Epidermal melanocyte (primary cell): Measurements from ENCODE around the gene SLC30A4.
"Not testable (repeated sequence)": the region's sequence is repeated elsewhere in the genome, so short reads cannot be mapped to it uniquely, and the experiment has no call there.

ENCODE experiments used
- DNase-seq: peaks from one replicate; pipeline ENCODE4 v3.0.0; 2011; ENCODE audit warnings: low spot score; ENCODE audit not compliant: insufficient read length

The SLC30A4 gene

DNA sequence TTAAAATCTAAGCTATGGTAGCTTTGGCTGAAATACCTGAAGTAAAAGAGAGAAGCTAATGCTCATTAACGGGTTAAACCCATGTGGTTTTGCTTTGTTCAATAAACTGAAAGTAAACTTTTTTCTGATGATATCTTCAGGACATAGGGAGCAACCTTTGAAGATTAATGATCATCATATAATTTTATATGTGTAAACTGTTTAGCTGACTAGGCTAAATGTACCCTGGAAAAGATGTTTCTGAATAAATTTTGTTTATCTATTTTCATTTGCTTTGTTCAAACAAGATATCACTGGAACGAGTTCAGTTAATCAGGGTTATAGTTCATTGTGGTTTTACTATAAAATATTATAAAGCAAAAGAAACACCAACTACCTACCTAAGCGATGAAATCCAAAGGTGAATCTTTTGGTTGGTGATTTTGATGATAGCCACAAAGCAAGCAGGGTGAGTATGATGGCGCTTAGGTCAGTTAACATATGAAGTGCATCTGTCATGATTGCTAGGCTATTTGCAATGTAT lies 11.7 kb downstream of the SLC30A4 start:
- DNase-seq = no peak

DNA sequence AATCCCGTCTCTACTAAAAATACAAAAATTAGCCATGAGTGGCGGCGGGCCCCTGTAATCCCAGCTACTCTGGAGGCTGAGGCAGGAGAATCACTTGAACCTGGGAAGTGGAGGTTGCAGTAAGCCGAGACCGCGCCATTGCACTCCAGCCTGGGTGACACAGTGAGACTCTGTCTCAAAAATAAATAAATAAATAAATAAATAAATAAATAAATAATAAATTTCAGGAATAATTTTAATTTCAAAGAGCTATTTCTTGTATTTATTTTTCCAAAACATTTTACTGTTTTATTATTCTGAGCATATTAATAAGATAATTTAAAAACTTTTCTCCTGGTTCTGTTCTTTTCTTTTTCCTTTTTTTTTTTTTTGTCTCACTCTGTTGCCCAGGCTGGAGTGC lies 15.4 kb downstream of the SLC30A4 start:
- not testable (repeated sequence) for DNase-seq

DNA sequence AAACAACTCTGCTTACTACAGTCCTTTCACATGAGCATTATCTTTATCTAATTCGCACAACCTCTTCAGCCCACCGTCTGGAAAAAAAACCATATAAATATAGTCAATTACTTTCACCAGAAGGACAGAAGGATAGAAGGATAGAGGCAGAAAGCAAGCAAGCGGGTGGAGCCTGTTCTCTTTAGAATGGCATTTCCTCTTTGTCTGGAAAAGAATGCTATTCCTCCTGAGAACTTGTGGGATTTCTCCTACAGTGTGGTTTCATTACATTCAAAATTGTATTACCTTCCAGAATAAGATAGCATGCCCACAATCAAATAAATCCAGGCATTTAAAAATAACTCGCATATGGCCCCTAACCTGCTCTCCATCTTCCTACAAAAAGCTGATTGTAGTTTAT lies 23.1 kb downstream of the SLC30A4 start:
- DNase-seq = no peak

DNA sequence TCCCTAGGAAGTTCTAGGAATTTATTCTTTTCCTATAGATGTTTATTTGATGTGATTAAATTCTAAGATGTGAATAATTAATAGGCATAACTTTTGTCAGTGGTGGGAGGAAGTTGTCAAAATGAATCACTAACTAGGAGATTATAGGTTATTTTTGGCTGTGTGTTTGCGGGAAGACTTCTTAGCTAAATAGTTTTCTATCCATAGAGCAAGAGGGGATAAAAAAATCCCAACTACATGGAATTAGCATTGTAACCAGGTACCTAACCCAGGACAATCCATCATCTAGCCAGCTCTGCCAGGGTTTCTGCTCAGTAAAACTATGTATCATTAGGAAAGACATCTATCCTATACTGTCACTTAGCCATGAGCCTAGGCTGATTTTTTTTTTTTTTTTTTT lies 23.9 kb downstream of the SLC30A4 start:
- DNase-seq = no peak

DNA sequence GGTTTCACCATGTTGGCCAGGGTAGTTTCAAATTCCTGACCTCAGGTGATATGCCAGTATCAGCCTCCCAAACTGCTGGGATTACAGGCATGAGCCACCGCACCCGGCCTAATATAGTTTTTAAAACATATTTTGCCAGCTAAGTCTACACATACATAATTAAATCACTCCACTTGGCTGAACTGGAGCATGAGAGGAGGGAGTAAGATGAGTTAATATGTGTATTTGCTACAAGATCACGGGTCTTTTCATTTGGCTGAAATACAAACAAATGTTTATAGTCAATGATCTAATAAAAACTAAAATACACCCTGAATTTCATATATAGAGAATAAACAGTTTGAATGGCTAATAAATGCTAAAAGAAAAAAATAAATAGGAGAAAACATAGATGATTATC lies 25.3 kb downstream of the SLC30A4 start:
- no peak for DNase-seq

DNA sequence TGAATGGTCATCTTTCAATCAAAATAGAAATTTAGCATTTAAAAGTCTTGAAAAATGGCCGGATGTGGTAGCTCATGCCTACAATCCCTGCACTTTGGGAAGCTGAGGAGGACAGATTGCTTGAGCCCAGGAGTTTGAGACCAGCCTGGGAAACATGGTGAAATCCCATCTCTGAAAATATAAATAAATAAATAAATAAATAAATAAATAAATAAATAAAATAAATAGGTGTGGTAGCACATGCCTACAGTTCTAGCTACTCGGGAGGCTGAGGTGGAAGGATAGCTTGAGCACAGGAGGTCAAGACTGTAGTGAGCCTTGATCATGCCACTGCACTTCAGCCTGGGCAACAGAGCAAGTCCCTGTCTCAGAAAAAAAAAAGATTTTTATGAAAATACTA lies 25.9 kb downstream of the SLC30A4 start:
- DNase-seq = no peak

DNA sequence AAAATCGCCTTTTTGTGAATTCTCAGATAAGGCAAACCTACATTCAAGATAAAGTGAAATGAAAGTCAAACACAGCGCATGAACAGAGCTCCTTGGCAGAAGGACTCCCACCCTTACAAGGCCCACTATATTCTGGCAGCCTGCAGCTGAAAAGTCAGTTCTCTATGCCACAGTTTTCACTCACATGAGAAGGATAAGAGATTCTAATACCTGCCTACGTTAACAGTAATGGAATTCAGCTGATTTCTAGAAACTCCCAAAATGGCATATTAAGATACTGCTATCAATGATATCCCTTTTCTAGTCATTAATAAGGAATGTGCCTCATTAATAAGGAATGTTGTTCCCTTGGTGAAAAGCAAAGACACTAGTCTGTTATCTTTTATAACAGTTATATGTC lies 27.0 kb downstream of the SLC30A4 start:
- DNase-seq = no peak

DNA sequence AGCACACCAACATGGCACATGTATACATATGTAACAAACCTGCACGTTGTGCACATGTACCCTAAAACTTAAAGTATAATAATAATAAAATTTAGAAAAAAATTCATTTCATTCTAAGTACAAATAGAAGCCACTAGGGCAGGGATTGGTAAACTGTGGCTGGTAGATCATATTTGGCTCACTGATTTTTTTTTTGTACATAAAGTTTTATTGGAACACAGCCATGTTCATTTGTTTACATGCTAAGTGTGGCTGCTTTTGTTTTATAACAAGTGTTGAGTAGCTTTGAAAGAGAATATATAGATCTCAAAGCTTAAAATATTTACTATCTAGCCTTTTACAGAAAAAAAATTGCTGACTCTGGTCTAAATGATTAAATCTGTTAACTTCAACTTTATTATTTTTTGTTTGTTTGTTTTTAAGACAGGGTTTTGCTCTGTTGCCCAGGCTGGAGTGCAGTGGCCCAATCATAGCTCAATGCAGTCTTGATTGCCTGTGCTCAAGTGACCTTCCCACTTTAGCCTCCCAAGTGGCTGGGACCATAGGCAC lies 32.8 kb downstream of the SLC30A4 start:
- no peak for DNase-seq

DNA sequence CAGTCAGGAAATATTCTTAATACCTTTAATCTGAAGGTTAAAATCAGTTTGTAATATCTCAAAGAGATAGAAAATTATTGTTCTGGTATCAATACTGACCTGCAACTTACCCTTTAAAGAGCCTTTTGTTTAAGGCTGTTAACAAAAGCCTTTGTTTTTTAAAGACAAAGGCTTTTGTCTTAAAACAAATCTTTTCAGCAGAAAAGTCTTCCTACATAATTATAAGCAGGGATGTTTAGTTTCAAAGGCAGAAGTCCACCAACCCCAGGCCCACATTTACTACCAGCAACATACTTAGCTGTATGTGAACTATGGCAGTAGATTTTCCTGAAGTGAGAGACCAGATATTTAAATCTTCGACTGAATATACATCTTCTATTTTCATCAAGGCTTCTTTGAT lies 36.2 kb downstream of the SLC30A4 start:
- DNase-seq = no peak

DNA sequence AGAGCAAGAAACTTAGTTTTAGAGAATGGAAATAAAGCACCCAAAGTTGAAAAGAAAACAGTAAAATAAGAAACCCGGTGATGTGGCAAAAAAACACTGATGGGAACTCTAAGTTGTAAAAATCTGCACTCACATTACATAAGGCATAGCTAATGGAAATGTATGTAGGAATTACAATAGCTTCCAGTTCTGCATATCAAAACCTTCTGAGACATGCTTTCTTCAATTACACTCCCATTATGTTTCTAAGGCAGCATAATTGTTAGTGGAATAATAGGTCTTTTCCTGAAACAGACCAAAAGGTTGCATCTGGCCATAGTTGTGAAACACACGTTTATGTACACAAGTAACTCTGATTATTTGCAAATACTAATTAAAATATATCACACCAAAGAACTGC lies 41.4 kb downstream of the SLC30A4 start:
- DNase-seq = no peak

DNA sequence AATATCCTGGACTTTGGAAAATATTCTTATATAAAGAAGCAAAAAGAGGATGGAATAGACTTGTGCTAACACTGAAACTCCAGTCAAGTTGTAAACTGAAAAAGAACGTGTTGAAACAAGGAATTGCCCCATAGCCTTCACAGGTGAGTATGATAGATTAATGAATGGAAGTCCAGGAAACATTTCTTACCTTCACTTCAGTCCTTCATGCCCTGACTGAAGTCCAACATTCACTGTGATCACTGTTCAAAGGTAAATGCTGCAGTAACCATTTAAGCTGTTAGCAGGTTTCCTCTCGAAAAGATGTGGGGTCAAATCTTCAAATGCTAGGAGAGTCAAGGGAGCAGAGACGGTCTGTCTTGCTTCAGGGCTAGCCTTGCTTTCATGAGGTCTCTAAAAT lies 46.1 kb downstream of the SLC30A4 start:
- no peak for DNase-seq

DNA sequence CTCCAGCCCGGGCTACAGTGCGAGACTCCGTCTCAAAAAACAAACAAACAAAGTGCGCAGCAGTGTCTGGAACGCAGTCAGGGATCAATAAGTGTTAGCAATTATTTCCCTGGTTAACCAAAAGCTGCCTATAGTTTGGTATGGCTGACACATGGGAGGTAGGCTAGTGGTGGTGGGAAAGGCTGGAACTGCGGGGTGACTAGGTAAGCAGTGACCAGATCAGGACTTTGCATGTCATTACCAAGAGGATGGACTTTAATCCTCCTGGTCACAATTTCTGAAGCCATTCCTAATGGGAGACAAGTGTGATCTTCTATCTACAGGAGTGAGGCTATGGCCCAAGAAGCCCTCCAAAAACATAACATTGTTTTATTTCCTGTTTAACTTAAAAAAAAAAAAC lies 47.8 kb downstream of the SLC30A4 start:
- no peak for DNase-seq

DNA sequence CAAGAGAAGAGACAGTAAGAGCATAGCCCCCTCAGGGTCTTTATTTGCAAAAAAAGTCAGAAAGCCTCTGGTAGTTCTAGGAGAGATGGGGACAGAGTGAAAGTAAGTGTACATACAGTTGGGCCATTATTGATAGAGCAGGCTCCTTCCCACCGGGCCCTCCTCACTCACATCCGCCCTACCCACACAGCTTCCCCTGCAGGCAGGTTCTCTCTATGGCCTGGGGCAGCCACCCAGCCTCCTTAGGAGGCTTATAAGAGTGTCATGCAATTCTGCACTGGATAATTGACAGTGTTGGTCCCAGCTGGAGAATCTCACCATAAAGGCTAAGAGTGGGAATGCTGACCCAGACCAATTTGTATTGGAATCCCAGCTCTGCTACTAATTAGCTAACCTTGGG lies 49.5 kb downstream of the SLC30A4 start:
- no peak for DNase-seq

DNA sequence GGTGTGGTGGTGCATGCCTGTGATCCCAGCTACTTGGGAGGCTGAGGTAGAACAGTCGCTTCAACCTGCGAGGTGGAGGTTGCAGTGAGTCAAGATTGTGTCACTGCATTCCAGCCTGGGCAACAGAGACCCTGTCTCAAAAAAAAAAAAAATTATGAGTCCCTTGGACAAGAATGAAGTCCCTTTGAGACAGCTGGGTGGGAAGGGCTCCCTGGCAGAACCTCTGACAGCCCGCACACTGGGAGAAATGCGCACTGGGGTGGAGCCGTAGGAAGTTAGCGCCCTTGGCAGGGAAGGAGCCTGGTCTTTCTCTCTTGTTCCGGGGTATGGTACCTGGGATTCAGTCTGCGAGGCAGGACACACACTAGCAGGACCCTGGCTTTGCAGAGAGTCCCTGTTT lies 51.4 kb downstream of the SLC30A4 start:
- DNase-seq = no peak

DNA sequence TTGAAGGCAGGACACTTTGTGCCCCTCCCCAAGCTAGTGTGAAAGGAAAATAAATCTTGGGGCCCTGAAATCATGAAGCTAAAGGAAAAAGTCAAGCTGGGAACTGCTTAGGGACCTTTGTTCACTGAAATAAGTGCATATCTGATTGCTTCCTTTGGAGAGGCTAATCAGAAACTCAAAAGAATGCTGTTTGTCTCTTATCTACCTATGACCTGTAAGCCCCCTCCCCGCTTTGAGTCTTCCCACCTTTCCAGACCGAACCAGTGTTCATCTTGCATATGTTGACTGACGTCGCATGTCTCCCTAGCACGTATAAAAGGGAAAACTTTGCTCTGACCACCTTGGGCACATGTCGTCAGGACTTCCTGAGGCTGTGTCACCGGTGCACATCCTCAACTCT lies 53.1 kb downstream of the SLC30A4 start:
- DNase-seq = no peak

DNA sequence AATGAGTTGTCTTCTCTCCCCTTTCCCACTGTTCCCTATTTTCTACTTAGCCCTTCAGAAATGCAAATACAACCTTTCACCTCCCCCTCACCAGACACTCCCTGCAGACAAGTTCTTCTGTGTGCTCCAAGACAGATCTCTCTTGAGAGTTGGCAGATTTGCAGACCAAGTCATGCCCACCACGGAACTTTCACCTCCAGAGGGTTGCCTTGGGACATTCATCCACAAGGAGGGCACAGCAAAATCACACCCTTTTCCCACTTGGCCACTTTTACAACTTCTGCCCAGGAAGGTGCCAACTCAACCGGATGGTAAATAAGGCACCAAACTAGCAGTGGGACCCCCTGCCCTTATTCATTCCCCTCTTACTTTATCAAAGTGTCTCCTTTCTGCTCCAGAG lies 53.5 kb downstream of the SLC30A4 start:
- no peak for DNase-seq

DNA sequence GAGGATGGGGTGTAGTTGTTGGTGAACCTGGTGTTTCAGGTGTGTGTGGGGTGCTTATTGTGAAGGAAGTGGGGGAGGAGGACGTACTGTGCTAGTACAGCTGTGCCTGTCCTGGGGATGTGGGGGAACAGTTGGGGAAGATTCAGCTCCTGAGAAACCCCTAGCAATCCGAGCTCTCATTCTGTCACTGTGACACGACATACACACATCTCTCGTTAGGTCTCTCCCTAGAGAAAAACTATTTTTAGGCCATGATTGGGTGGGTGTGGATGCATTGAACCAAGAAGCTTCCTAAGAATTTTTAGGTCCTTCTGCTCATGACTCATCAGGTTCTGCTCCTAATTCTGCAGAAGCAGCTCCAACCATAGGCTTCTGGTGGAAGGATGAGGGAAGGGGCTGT lies 54.3 kb downstream of the SLC30A4 start:
- DNase-seq = no peak

DNA sequence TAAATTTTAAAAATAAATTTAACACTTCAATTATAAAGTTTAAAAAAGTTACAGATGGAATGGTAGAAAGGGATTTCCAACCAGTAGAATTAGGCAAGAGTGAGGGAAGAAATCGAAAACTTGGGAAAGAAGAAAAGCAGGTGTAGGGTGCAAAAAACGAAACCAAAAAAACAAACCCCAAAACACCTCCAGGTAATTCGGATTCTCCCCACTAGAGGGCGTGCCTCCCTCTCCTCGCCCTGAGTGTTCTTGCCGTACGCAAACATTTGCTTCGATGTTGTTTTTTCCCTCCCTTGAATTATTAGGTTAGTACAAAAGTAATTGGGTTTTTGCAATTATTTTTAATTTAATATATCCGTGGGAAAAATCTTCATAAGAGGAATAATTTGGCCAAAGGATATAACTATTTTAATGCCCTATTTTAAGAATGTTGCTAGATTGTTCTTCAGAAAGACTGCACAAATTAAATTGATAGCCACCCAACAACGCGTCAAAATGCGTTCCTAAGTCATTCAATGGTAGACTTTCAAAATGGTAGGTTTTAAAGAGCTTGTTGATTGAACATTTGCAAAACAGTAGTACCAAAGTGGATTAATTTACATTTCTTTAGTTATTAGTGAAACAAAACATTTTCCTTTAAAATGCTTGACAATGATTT lies 63.7 kb downstream of the SLC30A4 start:
- peak; percentile 35 for DNase-seq

DNA sequence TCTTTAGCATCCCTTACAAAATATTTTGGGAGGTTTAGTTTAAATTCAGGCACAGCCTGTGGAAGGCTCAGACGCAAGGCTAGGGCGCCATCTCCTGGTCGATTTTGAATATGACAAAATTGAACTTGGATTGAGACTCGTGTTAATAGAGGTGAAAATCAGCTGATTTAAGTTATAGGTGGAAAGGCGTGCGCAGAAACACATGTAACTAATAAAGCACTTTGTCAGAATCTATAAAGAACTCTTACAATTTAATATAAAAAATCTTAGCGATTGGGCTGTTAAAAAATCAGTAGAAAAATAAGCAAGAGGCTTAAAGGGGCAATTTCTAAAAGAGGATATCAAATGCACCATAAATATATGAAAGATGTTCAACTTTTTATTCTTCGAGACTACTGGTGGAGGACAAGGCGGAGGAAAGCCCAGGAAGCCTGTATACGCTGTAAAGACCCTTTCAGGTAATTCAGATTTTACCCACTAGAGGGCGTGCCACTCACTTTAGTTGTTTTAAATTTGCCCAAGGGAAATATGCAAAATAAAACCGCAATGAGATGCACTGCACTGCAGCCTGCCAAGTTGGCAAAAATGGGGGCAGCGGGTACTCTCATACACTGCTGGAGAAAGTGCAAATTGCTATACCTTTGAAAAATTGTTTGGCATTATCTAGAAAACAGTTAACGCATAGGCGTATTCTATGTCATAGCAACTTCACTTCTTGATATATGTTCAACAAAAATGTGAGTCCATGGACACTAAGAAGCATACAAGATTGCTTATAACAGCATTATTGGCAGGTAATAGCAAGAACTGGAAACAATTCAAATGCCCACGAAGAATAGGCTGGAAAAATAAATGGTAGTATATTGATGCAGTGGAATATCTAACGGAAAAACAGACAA lies 64.7 kb downstream of the SLC30A4 start:
- DNase-seq = peak; percentile 56

DNA sequence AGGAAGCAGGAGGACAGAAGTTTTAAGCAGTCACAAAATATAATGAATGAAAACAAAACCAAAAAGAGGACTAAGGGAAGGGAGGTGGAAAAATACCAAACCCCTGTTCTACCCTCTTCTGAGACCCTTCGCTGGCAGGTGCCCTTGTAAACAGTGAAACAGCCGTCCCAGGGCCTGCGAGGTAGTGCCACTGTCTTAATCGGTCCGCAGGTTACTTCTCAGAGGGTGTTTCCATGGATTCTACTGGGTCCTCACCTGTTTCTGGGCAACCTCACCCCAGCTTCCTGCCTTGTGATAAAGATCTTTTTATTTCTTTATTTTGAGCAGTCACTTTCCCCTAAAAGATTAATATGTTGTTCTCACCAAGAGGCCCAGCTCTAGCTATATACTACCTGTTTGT lies 65.3 kb downstream of the SLC30A4 start:
- DNase-seq = no peak

DNA sequence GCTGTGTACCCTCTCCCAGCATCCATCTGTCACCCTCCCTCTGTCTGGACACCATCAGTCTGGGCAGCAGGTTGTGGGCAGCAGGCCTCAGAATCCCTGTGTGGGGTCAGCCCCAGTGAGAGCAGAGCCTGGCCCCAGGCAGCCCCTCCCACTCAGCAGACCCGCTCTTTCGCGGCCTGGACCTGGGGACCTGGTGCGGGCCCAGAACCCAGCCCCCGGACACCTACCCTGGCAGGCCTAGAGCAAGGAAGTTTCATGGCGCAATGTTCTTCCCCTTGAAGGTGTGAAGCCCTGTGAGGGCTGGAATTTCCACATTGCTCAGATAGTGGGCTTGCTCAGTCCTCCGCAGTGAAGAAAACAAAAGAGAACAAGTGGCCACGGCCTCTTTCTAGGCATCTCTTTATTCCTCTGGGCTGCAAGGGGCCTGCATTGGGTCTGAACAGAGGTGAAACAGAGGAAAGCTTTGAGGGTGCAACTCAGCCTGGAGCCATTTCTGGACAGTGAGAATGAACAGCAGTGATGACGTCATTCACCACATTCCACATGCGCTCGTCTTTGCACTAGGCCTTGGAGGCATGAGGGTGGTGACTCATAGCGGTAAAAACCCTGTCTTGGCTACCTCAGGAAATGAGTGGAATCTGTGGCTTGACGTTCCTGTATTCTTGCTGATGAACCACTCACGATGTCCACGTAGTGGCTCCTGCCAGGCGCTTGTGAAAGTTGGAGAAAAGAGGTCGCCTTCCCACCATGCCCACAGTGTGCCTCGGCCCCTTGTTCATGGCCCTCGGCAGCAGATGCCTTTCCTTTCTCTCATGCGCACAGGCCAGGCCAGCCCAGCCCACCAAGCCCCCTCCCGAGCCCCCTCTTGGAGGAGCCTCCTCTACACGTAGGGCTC lies 66.1 kb downstream of the SLC30A4 start:
- peak; percentile 92 for DNase-seq
